Measurements from ENCODE around the gene ITGA4.

The ITGA4 gene

GRCh38 chr2:181552808-181553207 lies 95.6 kb downstream of the ITGA4 start:
- DNase-seq, result no peak
- Histone ChIP-seq H3K4me3 (ENCODE audit: control insufficient read depth in 1 of 7, extremely low read depth in 1 of 7, insufficient read depth in 4 of 7, low read depth in 2 of 7, low read length in 6 of 7) (no peak overlapping the region), H3K4me1 (ENCODE audit: control extremely low read depth in 1 of 4, control insufficient read depth in 4 of 4, insufficient read depth in 4 of 4, low read length in 3 of 4) (no peaks in the 10 kb centered on the region), H3K27me3 (replicated peaks in 2 of 5; ENCODE audit: control insufficient read depth in 4 of 5, insufficient read depth in 5 of 5, low read length in 4 of 5) (no peaks in the 10 kb centered on the region), H3K36me3 (ENCODE audit: control insufficient read depth in 4 of 4, insufficient read depth in 4 of 4, low read length in 3 of 4) (no peaks in the 10 kb centered on the region), H3K9me3 (ENCODE audit: control extremely low read depth in 1 of 5, control insufficient read depth in 4 of 5, insufficient read depth in 2 of 5, low read depth in 1 of 5, low read length in 4 of 5) (no peaks in the 10 kb centered on the region), H3K27ac (ENCODE audit: insufficient read depth in 1 of 2, low read depth in 1 of 2, low read length in 2 of 2, poor library complexity in 1 of 2, severe bottlenecking in 2 of 2) (no peak overlapping the region)
- ChIA-PET POLR2A (no interaction called here), CTCF (no interaction called here)
- 86% methylated on average over 1 of the region's 1 CpG for WGBS (ENCODE audit: insufficient coverage)

GRCh38 chr2:181553244-181553643 lies 96.1 kb downstream of the ITGA4 start:
- H3K36me3 ChIP-seq (ENCODE audit: control insufficient read depth in 4 of 4, insufficient read depth in 4 of 4, low read length in 3 of 4), result no peaks in the 10 kb centered on the region
- no CpG with 5 or more reads among the region's 2 CpGs for WGBS (ENCODE audit: insufficient coverage)
- H3K4me1 ChIP-seq (ENCODE audit: control extremely low read depth in 1 of 4, control insufficient read depth in 4 of 4, insufficient read depth in 4 of 4, low read length in 3 of 4), result no peaks in the 10 kb centered on the region
- DNase-seq, result no peak
- H3K4me3 ChIP-seq (ENCODE audit: control insufficient read depth in 1 of 7, extremely low read depth in 1 of 7, insufficient read depth in 4 of 7, low read depth in 2 of 7, low read length in 6 of 7), result no peak overlapping the region
- CTCF ChIA-PET, result no interaction called here
- no peak overlapping the region for H3K27ac ChIP-seq (ENCODE audit: insufficient read depth in 1 of 2, low read depth in 1 of 2, low read length in 2 of 2, poor library complexity in 1 of 2, severe bottlenecking in 2 of 2)
- H3K27me3 ChIP-seq (replicated peaks in 2 of 5; ENCODE audit: control insufficient read depth in 4 of 5, insufficient read depth in 5 of 5, low read length in 4 of 5), result no peaks in the 10 kb centered on the region
- POLR2A ChIA-PET, result no interaction called here
- H3K9me3 ChIP-seq (ENCODE audit: control extremely low read depth in 1 of 5, control insufficient read depth in 4 of 5, insufficient read depth in 2 of 5, low read depth in 1 of 5, low read length in 4 of 5), result no peaks in the 10 kb centered on the region

GRCh38 chr2:181554061-181554830 lies 97.1 kb downstream of the ITGA4 start:
- Histone ChIP-seq H3K27ac (ENCODE audit: insufficient read depth in 1 of 2, low read depth in 1 of 2, low read length in 2 of 2, poor library complexity in 1 of 2, severe bottlenecking in 2 of 2) (no peak overlapping the region), H3K4me1 (ENCODE audit: control extremely low read depth in 1 of 4, control insufficient read depth in 4 of 4, insufficient read depth in 4 of 4, low read length in 3 of 4) (no peaks in the 10 kb centered on the region), H3K27me3 (replicated peaks in 2 of 5; ENCODE audit: control insufficient read depth in 4 of 5, insufficient read depth in 5 of 5, low read length in 4 of 5) (no peaks in the 10 kb centered on the region), H3K9me3 (ENCODE audit: control extremely low read depth in 1 of 5, control insufficient read depth in 4 of 5, insufficient read depth in 2 of 5, low read depth in 1 of 5, low read length in 4 of 5) (no peaks in the 10 kb centered on the region), H3K36me3 (ENCODE audit: control insufficient read depth in 4 of 4, insufficient read depth in 4 of 4, low read length in 3 of 4) (no peaks in the 10 kb centered on the region), H3K4me3 (ENCODE audit: control insufficient read depth in 1 of 7, extremely low read depth in 1 of 7, insufficient read depth in 4 of 7, low read depth in 2 of 7, low read length in 6 of 7) (no peak overlapping the region)
- no CpG with 5 or more reads among the region's 2 CpGs for WGBS (ENCODE audit: insufficient coverage)
- no peak for DNase-seq
- CTCF ChIA-PET, result interaction anchor here (0.6 kb wide), 1 partner anchor 14 kb away, joined by 3 read pairs; no protein-coding TSS in a partner anchor
- POLR2A ChIA-PET, result no interaction called here

GRCh38 chr2:181558371-181558770 lies 101.2 kb downstream of the ITGA4 start:
- Histone ChIP-seq H3K27me3 (replicated peaks in 2 of 5; ENCODE audit: control insufficient read depth in 4 of 5, insufficient read depth in 5 of 5, low read length in 4 of 5) (no peaks in the 10 kb centered on the region), H3K4me1 (ENCODE audit: control extremely low read depth in 1 of 4, control insufficient read depth in 4 of 4, insufficient read depth in 4 of 4, low read length in 3 of 4) (no peaks in the 10 kb centered on the region), H3K27ac (ENCODE audit: insufficient read depth in 1 of 2, low read depth in 1 of 2, low read length in 2 of 2, poor library complexity in 1 of 2, severe bottlenecking in 2 of 2) (no peak overlapping the region), H3K9me3 (ENCODE audit: control extremely low read depth in 1 of 5, control insufficient read depth in 4 of 5, insufficient read depth in 2 of 5, low read depth in 1 of 5, low read length in 4 of 5) (no peaks in the 10 kb centered on the region), H3K36me3 (ENCODE audit: control insufficient read depth in 4 of 4, insufficient read depth in 4 of 4, low read length in 3 of 4) (no peaks in the 10 kb centered on the region), H3K4me3 (ENCODE audit: control insufficient read depth in 1 of 7, extremely low read depth in 1 of 7, insufficient read depth in 4 of 7, low read depth in 2 of 7, low read length in 6 of 7) (no peak overlapping the region)
- no CpG with 5 or more reads among the region's 2 CpGs for WGBS (ENCODE audit: insufficient coverage)
- ChIA-PET POLR2A (no interaction called here), CTCF (interaction anchor here (1.2 kb wide), 1 partner anchor 13 kb away, joined by 3 read pairs; no protein-coding TSS in a partner anchor)
- no peak for DNase-seq

- no peaks in the 10 kb centered on the region for H3K27me3 ChIP-seq (replicated peaks in 2 of 5; ENCODE audit: control insufficient read depth in 4 of 5, insufficient read depth in 5 of 5, low read length in 4 of 5)
- POLR2A ChIA-PET, result no interaction called here
- H3K27ac ChIP-seq (ENCODE audit: insufficient read depth in 1 of 2, low read depth in 1 of 2, low read length in 2 of 2, poor library complexity in 1 of 2, severe bottlenecking in 2 of 2), result no peak overlapping the region
- CTCF ChIA-PET, result no interaction called here
- H3K4me3 ChIP-seq (ENCODE audit: control insufficient read depth in 1 of 7, extremely low read depth in 1 of 7, insufficient read depth in 4 of 7, low read depth in 2 of 7, low read length in 6 of 7), result no peak overlapping the region
- no peaks in the 10 kb centered on the region for H3K9me3 ChIP-seq (ENCODE audit: control extremely low read depth in 1 of 5, control insufficient read depth in 4 of 5, insufficient read depth in 2 of 5, low read depth in 1 of 5, low read length in 4 of 5)
- peaks cover 0 to 3% (median 0%) of the 10 kb centered on the region in 4 experiments for H3K4me1 ChIP-seq (ENCODE audit: control extremely low read depth in 1 of 4, control insufficient read depth in 4 of 4, insufficient read depth in 4 of 4, low read length in 3 of 4)
- no peak for DNase-seq
- WGBS (ENCODE audit: insufficient coverage), result 93% methylated on average over 1 of the region's 1 CpG
- no peaks in the 10 kb centered on the region for H3K36me3 ChIP-seq (ENCODE audit: control insufficient read depth in 4 of 4, insufficient read depth in 4 of 4, low read length in 3 of 4)
Measured at GRCh38 chr2:181563101-181563692, 106.0 kb downstream of the ITGA4 start.

GRCh38 chr2:181566334-181567032 lies 109.3 kb downstream of the ITGA4 start:
- Histone ChIP-seq H3K36me3 (ENCODE audit: control insufficient read depth in 4 of 4, insufficient read depth in 4 of 4, low read length in 3 of 4) (no peaks in the 10 kb centered on the region), H3K27me3 (replicated peaks in 2 of 5; ENCODE audit: control insufficient read depth in 4 of 5, insufficient read depth in 5 of 5, low read length in 4 of 5) (no peaks in the 10 kb centered on the region), H3K9me3 (ENCODE audit: control extremely low read depth in 1 of 5, control insufficient read depth in 4 of 5, insufficient read depth in 2 of 5, low read depth in 1 of 5, low read length in 4 of 5) (no peaks in the 10 kb centered on the region), H3K4me1 (ENCODE audit: control extremely low read depth in 1 of 4, control insufficient read depth in 4 of 4, insufficient read depth in 4 of 4, low read length in 3 of 4) (peaks cover 0 to 3% (median 0%) of the 10 kb centered on the region in 4 experiments), H3K27ac (ENCODE audit: insufficient read depth in 1 of 2, low read depth in 1 of 2, low read length in 2 of 2, poor library complexity in 1 of 2, severe bottlenecking in 2 of 2) (no peak overlapping the region), H3K4me3 (ENCODE audit: control insufficient read depth in 1 of 7, extremely low read depth in 1 of 7, insufficient read depth in 4 of 7, low read depth in 2 of 7, low read length in 6 of 7) (no peak overlapping the region)
- WGBS (ENCODE audit: insufficient coverage), result 98% methylated on average over 4 of the region's 6 CpGs
- ChIA-PET CTCF (interaction anchor here (0.9 to 1.3 kb wide), 3 partner anchors 9 to 148 kb away, joined by 3 read pairs; no protein-coding TSS in a partner anchor), POLR2A (interaction anchor here (1.3 kb wide), 1 partner anchor 149 kb away, joined by 5 read pairs; no protein-coding TSS in a partner anchor)
- DNase-seq, result no peak

- Histone ChIP-seq H3K27ac (ENCODE audit: insufficient read depth in 1 of 2, low read depth in 1 of 2, low read length in 2 of 2, poor library complexity in 1 of 2, severe bottlenecking in 2 of 2) (no peak overlapping the region), H3K27me3 (replicated peaks in 2 of 5; ENCODE audit: control insufficient read depth in 4 of 5, insufficient read depth in 5 of 5, low read length in 4 of 5) (no peaks in the 10 kb centered on the region), H3K9me3 (ENCODE audit: control extremely low read depth in 1 of 5, control insufficient read depth in 4 of 5, insufficient read depth in 2 of 5, low read depth in 1 of 5, low read length in 4 of 5) (no peaks in the 10 kb centered on the region), H3K4me3 (ENCODE audit: control insufficient read depth in 1 of 7, extremely low read depth in 1 of 7, insufficient read depth in 4 of 7, low read depth in 2 of 7, low read length in 6 of 7) (no peak overlapping the region), H3K36me3 (ENCODE audit: control insufficient read depth in 4 of 4, insufficient read depth in 4 of 4, low read length in 3 of 4) (no peaks in the 10 kb centered on the region), H3K4me1 (ENCODE audit: control extremely low read depth in 1 of 4, control insufficient read depth in 4 of 4, insufficient read depth in 4 of 4, low read length in 3 of 4) (peaks cover 0 to 11% (median 7%) of the 10 kb centered on the region in 4 experiments)
- ChIA-PET POLR2A (no interaction called here), CTCF (interaction anchor here (2.3 to 7.7 kb wide), 2 partner anchors 145 kb away, joined by 16 to 96 read pairs; no protein-coding TSS in a partner anchor)
- WGBS (ENCODE audit: insufficient coverage), result 100% methylated on average over 2 of the region's 2 CpGs
- no peak for DNase-seq
Measured at GRCh38 chr2:181570059-181570458, 112.9 kb downstream of the ITGA4 start.

All from common myeloid progenitor, CD34-positive (primary cell).